GM15510 (cell line): ENCODE results near the gene STAT3.
A peak's percentile ranks its signal among the peaks of the same experiment; 100 is the strongest.

Experiments used
- POLR2A ChIP-seq: IDR thresholded peaks from 3 replicates; pipeline ENCODE4 v1.6.1; 2011; ENCODE audit warnings: borderline replicate concordance; ENCODE audit not compliant: insufficient read length; ENCODE audit errors: extremely low read depth

Gene STAT3

GRCh38 chr17:42284566-42284965 lies 103.7 kb downstream of the STAT3 start:
- no peak for TF ChIP-seq POLR2A

DNA sequence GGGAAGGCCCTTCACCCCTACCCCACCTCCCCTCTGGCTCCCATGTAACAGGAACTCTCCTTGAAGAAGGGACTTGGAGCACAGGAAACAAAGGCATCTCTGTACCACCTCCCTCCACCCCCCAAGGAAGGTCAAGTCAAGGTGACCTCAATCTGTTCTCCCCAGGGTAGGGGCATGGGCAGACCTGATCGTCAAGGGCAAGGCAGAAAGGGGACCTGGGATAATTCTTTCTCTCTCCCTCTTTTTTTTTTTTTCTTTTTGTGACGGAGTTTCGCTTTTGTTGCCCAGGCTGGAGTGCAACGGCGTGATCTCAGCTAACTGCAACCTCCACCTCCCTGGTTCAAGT lies 104.2 kb downstream of the STAT3 start:
- TF ChIP-seq POLR2A: no peak

DNA sequence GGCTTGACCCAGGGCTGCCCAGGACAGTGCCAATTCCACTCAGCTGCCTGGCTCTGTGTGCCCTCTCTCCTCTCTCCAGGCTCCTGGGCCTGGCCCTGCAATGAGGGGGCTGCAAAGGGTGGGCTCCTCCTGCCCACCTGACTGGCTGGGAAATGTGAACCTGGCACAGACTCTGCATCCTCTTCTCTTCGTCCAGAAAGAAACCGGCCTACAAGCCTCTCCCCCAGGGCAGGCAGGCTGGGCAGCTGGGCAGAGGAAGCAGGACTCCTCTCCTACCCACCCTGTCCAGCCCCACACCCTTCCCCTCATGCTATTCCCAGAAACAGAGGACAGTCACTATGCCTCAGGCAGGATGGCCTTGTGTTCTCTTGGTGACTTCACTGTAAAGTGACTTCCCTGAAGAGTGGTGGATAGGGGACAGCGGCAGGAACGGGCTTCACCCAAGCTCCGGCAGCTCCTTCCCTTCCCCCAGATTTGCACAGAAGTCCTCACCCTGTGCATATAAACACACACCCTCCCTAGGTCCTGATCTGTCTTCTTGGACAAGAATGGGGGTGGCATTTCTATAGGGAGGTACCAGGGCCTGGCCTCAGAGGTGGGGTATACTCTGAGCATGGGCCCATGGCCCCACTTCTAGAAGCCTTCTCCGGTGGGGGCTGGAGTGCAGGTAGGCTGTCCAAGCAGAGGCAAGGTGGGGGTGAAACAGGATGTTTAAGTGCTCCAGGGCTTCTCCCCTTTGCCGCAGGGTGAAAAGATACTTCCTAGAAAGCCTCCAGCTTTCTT lies 104.8 kb downstream of the STAT3 start:
- no peak for TF ChIP-seq POLR2A

GRCh38 chr17:42282478-42283080 lies 105.7 kb downstream of the STAT3 start:
- TF ChIP-seq POLR2A: no peak

GRCh38 chr17:42281571-42282096 lies 106.6 kb downstream of the STAT3 start:
- no peak for TF ChIP-seq POLR2A

DNA sequence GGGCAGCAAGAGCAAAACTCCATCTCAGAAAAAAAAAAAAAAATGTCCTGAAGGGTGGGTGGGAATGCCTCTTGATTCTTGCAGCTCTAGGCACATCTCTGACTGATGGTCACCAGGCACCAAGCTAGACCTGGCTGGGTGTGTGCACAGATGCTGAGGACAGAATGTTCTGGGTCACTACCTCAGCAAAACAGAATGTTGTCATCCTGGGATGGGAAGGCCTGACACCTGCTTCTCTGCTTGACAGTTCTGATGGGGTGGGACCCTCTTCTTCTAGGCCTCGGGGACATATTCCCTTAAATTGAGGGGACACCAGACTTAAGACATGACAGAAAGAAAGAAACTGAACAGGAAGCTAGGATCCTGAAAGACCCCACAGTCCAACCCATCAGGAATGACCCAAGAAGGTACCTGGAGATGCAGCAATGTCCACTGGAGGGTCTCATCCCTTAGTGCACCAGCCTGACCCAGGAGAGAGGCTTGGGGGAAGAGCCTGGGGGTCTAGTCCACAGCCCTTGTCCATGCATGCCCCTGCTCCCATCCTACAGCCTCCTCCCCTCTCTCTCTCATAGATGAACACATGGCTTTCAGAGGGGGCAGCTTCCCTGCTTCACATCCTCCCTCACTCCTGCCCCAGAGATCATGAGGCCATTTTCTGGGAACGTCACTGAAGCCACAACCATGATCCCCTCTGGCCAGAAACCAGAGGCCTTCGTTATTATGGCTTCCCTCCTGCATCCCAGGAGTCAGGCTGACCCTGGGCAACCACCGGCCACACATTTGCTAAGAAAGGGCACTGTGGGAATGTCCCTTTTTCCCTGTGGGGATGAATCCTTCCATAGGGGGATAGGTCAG lies 108.2 kb downstream of the STAT3 start:
- TF ChIP-seq POLR2A: no peak

DNA sequence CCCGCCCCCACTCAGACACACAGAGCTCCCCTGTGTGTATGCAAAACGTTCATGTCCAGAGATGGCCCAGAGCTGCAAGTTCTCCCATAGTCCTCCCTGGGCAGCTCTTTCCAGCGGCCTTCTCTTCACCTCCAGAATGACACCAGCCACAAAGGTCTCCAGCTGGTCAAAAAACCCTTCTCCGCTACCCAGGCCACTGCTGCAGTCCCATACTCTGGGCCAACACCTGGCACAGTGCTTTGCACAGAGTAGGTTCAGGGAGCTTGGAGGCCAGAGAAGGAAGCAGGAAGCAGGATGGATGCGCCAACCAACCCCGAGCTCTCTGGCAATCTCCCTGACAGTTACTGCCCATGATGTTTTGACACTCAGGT lies 110.9 kb downstream of the STAT3 start:
- TF ChIP-seq POLR2A: no peak

DNA sequence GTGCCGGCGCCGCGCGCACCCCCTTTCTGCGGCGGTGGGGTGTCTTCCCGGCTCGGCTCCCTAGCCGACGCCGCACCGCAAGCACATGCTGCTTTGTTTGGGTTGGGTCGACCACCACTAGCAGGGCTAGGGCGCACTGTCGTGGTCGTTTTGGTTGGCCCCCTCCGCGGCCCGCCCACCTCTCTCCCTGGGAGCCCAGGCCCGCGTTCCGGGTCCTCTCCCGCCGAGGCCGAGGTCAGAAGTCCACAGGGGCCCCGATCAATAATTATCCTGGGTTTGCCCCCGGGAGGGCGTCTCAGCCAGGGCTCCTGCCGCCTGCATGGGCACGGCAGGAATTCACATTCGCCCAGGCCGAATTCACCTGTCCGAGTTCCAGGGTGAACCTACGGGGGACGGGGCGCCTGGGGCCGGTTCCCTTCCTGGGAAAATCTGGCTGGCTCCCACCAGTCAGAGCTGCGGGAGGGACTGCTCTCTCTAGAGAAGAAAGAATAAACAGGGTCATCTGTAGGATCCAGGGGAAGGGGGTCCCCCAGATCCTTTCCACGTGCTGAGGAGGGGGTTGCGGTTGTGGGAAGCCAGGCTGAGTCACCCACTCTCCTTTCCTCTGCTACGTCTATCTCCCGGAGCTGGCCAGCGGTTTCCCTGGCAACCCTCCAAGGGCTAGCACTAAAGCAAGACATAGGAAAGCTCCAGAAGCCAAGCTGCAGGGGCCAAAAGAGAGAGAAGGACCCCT lies 111.5 kb downstream of the STAT3 start:
- TF ChIP-seq POLR2A: no peak

- TF ChIP-seq POLR2A: peak; percentile 84
Measured at GRCh38 chr17:42276359-42276608, 112.0 kb downstream of the STAT3 start, which contains the start of gene STAT5B. STAT5B (minus strand) TSS chr17:42276391; CDS start chr17:42232127, 44,264 bp downstream.

DNA sequence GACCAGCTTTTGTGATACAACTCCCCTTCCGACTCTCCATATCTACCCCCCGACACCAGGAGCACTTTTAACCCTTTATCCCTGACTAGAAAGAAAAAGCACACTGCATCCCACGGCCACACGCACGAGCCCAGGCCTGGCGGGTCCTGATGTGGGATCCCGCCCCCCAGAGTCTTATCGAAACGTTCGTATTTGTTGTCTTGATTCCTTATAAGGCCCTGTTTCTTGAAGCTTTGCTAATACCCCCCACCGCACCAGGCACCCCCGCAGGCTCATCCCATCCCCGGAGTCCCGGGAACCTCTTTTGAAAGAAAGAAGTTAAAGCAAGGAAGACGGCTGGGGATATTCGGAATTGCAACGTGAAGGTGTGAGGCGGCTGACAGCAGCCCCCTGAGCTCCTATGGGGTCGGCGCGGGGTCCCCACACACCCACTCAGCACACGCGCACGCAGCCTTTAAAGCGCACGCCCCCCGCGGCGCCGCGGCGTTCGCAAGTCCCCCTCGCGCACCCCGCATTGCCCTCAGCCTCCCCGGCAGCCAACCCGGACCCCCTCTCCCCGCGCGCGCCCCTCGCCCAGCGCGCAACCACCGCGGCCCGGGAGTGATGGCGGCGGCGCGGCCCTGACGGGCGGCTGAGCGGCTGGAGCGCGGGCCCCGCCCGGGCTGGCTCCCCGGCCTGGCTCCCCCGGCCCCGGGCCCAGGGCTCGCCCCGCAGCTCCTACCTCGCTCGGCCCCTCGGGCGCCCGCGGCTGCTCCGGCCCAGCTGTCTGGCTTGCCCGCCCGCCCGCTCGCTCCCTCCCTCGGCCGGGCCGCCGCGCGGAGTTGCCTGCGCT lies 112.5 kb downstream of the STAT3 start:
- TF ChIP-seq POLR2A: no peak

DNA sequence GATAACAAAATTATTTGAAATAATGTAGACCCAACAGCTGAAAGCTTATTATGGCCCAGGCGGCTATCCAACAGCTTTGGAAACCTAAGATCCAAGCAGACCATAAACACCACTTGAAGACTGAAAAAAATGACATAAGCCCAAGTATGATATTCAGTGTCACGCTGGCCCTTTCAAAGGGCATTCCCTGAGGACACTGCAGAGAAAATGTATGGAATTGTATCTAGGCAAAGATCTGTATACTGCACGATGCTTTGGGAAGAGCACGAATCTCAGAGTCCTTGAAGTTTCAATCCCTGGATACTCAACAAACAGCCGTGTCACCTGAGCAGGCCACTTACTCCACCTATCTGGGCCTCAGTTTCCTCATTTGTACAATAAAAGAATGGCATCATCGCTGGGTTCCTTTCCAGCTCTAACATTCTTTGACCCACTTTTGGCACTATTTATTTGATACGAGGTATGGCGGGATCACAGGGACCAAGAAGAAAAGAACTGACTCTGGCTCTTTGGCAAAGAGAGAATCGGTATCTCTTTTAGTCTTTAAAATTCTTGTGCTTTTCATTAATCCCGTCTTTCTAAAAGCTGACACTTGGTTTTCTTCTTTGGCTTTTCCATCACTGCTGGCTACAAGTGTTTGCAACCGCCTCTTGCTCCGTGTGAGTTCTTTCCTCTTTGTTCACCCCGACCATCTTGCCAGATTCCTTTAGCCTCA lies 113.3 kb downstream of the STAT3 start:
- no peak for TF ChIP-seq POLR2A

- TF ChIP-seq POLR2A: no peak
Measured at GRCh38 chr17:42274253-42274542, 114.0 kb downstream of the STAT3 start.

DNA sequence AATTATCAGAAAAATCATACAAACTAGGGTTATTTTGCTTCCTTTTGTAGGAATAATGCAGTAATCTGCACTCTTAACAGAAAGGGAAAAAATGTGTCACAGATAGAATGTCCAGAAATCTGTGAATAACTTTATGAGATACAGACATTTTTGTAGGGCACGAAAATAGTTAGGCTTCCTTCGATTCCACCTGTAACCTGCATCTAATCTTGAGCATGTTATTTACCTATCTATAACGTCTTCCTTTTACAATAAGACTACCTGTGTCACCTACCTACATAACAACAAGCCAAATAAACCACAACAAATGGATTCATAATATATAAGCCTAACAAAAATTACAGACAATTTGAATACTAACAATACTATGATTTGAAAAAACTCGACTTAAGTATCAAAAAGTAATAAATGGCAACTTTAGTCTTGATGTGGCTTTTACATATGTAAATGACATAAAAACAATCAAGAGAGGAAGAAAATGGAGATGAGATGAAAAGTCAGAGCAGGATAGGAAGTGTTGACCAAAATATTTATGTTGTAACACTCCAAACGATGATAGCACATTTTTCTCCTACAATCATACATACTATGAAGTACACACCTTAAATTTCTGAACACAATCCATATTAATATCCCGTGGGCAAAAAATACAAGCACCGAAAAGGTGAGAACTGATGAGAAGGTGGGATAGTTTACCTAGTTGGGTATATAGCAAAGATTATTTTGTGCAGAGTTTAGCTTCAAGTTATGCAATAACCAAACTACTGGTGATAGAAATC lies 114.6 kb downstream of the STAT3 start:
- no peak for TF ChIP-seq POLR2A
